Measurements from ENCODE around the gene OR6Q1. TPM values are rescaled to one million over a fixed set of nuclear protein-coding genes. Genes with fewer than 3 reads are reported as not detected.

Gene OR6Q1
- total RNA-seq = not detected in 2 replicates

DNA sequence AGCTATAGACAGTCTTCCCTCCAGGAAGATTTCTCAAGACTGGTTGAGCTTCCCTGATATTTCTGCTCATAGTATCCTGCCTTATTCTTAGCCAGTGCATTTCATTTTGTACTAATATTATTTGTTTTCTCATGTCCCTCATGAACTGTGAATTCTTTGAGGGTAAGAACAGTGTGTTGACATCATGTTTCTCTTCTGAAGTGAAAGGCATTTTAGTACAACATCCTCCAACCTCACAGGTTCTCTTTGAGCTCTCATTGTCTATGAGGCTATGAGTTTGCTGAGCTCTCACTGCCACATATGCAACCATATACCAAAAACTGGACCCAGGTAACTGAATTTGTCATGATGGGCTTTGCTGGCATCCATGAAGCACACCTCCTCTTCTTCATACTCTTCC is at the start of gene OR6Q1:
Gene OR6Q1, plus strand, starts transcription at position 301 of the 400 bp plus-strand sequence. Its CDS starts 0 bp downstream, at position 301.

GRCh38 chr11:58023435-58023931 is 7.3 kb upstream of the OR6Q1 start, which contains the start of gene OR9Q1:
Gene OR9Q1 (plus strand): TSS chr11:58023881. CDS start chr11:58179445, 155,564 bp downstream.

Other genes with a start within 250 kb of the OR6Q1 start
- not detected in 2 replicates for gene OR9Q1, start 7.1 kb upstream of the OR6Q1 start, total RNA-seq
- not detected in 2 replicates for gene OR9I1, start 94.6 kb downstream of the OR6Q1 start, total RNA-seq
- gene OR9Q2, start 158.1 kb downstream of the OR6Q1 start, total RNA-seq = not detected in 2 replicates
- gene OR1S2, start 173.2 kb downstream of the OR6Q1 start, total RNA-seq = not detected in 2 replicates
- not detected in 2 replicates for gene OR1S1, start 181.8 kb downstream of the OR6Q1 start, total RNA-seq
- not detected in 2 replicates for gene OR10Q1, start 198.0 kb downstream of the OR6Q1 start, total RNA-seq
- under 0.01 TPM in 1 of 2 replicates, not detected in the other for gene OR10W1, start 237.3 kb downstream of the OR6Q1 start, total RNA-seq

Data from bronchial smooth muscle cell (primary cell).